ENCODE data around the gene MS4A6A.

Gene MS4A6A

GRCh38 chr11:60128376-60128775, 54.5 kb downstream of the MS4A6A start:
- ATAC-seq (no peak), DNase-seq (no peak)

DNA sequence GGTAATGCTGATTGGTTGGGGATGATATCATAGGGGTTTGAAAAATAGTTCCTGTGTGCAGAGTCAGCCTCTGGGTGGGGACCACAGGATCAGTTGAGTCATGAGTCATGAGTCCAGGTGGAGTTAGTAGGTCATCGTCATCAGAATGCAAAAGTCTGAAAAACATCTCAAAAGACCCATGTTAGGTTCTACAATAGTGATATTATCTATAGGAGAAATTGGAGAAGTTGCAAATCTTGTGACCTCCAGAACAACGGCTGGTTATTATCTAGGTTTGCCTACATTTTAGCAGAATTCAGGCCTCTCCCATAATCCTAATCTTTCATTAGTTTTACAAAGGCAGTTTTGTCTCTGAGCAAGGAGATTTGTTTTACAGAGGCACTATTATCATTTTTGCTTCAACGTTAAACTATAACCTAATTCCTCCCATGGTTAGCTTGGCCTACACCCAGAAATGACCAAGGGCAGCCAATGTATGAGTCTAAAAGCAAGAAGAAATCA, 55.5 kb downstream of the MS4A6A start:
- DNase-seq (no peak), ATAC-seq (no peak)

DNA sequence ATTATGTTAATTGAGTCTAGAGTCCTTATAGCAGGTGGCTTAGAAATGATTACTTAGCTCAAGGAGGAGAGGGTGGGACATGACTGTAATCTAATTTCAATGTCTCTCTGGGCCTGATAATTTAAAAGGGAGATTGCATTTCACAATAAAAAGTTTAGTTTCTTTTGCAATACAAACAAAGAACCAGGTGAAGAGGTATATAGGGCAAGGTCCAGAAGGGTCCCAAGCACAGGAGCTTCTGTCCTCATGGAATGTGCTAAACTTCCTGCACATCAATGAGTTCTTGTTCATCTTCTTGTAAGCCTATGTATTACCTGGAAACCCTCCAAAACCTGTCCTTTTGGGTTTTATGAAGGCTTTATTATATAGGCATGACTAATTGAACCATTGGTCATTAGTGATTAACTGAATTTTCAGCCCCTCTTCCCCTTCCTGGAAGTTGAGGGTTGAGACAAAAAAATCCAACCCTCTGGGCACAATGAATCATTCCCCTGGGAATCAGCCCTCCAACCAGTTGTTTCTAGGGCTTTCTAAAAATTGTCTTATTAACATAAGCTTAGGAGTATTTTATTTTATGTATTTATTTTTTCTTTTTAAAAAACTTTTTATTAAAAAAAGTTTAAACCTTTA, 56.8 kb downstream of the MS4A6A start:
- DNase-seq: no peak
- no peak for ATAC-seq

- ATAC-seq: no peak
- no peak for DNase-seq
These were observed 58.0 kb downstream of the MS4A6A start for GRCh38 chr11:60124802-60125432.
